ENCODE data around the gene ROBO1.

The ROBO1 gene

GRCh38 chr3:78937475-78937874 is 830.3 kb downstream of the ROBO1 start:
- no peak for DNase-seq (ENCODE audit: low read depth in 2 of 3, low spot score in 2 of 3)

GRCh38 chr3:78927759-78928158 is 840.0 kb downstream of the ROBO1 start:
- DNase-seq (ENCODE audit: low read depth in 2 of 3, low spot score in 2 of 3) = no peak

- DNase-seq (ENCODE audit: low read depth in 2 of 3, low spot score in 2 of 3) = no peak
Measured at GRCh38 chr3:78926523-78926922, 841.3 kb downstream of the ROBO1 start.

GRCh38 chr3:78924711-78925110 is 843.1 kb downstream of the ROBO1 start:
- no peak for DNase-seq (ENCODE audit: low read depth in 2 of 3, low spot score in 2 of 3)

GRCh38 chr3:78919021-78919755 is 848.6 kb downstream of the ROBO1 start:
- no peak for DNase-seq (ENCODE audit: low read depth in 2 of 3, low spot score in 2 of 3)

- DNase-seq (ENCODE audit: low read depth in 2 of 3, low spot score in 2 of 3) = no peak
Measured at GRCh38 chr3:78918361-78919020, 849.3 kb downstream of the ROBO1 start.

- DNase-seq (ENCODE audit: low read depth in 2 of 3, low spot score in 2 of 3) = no peak
Measured at GRCh38 chr3:78917536-78917935, 850.3 kb downstream of the ROBO1 start.

GRCh38 chr3:78913711-78914110 is 854.1 kb downstream of the ROBO1 start:
- DNase-seq (ENCODE audit: low read depth in 2 of 3, low spot score in 2 of 3) = no peak

- no peak for DNase-seq (ENCODE audit: low read depth in 2 of 3, low spot score in 2 of 3)
Measured at GRCh38 chr3:78912687-78913086, 855.1 kb downstream of the ROBO1 start.

- no peak for DNase-seq (ENCODE audit: low read depth in 2 of 3, low spot score in 2 of 3)
Measured at GRCh38 chr3:78912259-78912658, 855.5 kb downstream of the ROBO1 start.

- DNase-seq (ENCODE audit: low read depth in 2 of 3, low spot score in 2 of 3) = no peak
Measured at GRCh38 chr3:78911394-78911793, 856.4 kb downstream of the ROBO1 start.

GRCh38 chr3:78908236-78908635 is 859.6 kb downstream of the ROBO1 start:
- no peak for DNase-seq (ENCODE audit: low read depth in 2 of 3, low spot score in 2 of 3)

- no peak for DNase-seq (ENCODE audit: low read depth in 2 of 3, low spot score in 2 of 3)
Measured at GRCh38 chr3:78907367-78907766, 860.4 kb downstream of the ROBO1 start.

GRCh38 chr3:78906930-78907329 is 860.9 kb downstream of the ROBO1 start:
- DNase-seq (ENCODE audit: low read depth in 2 of 3, low spot score in 2 of 3) = no peak

- no peak for DNase-seq (ENCODE audit: low read depth in 2 of 3, low spot score in 2 of 3)
Measured at GRCh38 chr3:78906245-78906644, 861.6 kb downstream of the ROBO1 start.

- no peak for DNase-seq (ENCODE audit: low read depth in 2 of 3, low spot score in 2 of 3)
Measured at GRCh38 chr3:78905700-78906099, 862.1 kb downstream of the ROBO1 start.

GRCh38 chr3:78901544-78901943 is 866.3 kb downstream of the ROBO1 start:
- DNase-seq (ENCODE audit: low read depth in 2 of 3, low spot score in 2 of 3) = no peak

- DNase-seq (ENCODE audit: low read depth in 2 of 3, low spot score in 2 of 3) = no peak
Measured at GRCh38 chr3:78900880-78901279, 866.9 kb downstream of the ROBO1 start.

- DNase-seq (ENCODE audit: low read depth in 2 of 3, low spot score in 2 of 3) = no peak
Measured at GRCh38 chr3:78900426-78900825, 867.4 kb downstream of the ROBO1 start.

GRCh38 chr3:78895528-78895927 is 872.3 kb downstream of the ROBO1 start:
- DNase-seq (ENCODE audit: low read depth in 2 of 3, low spot score in 2 of 3) = no peak

GRCh38 chr3:78894787-78895186 is 873.0 kb downstream of the ROBO1 start:
- no peak for DNase-seq (ENCODE audit: low read depth in 2 of 3, low spot score in 2 of 3)

GRCh38 chr3:78893161-78893560 is 874.6 kb downstream of the ROBO1 start:
- DNase-seq (ENCODE audit: low read depth in 2 of 3, low spot score in 2 of 3) = no peak

GRCh38 chr3:78889348-78889747 is 878.5 kb downstream of the ROBO1 start:
- no peak for DNase-seq (ENCODE audit: low read depth in 2 of 3, low spot score in 2 of 3)

Measured in activated CD8-positive, alpha-beta memory T cell treated with anti-CD3 and anti-CD28 coated beads for 48 hours (primary cell).